ENCODE measurements around the gene SYPL2.

DNA sequence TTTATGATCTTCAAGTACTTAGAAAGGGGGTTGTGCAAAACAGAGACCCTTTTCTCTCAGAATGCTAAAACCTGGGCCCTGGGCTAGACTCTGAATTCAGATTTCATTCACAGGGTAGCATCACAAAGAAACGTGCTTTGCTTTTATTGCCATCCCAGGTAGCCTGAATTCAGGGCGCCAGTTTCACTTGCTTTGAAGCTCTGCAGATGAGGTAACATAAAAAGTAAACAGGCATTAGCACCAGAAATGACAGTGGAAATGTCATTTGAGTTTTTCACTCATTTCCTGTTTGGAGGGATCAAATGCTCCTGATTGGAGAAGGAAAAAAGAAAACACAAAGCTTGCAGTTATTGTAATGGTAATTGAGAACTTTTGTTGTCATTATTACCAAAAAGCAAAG lies 2.6 kb downstream of the SYPL2 start:
- TF ChIP-seq CTCF (IDR thresholded peaks at IDR 0.05; ENCODE audit: insufficient read depth, low read length) (no peak), GABPA (IDR thresholded peaks at IDR 0.05; ENCODE audit: low read depth) (no peak)
- TF ChIP-seq, protein P1, sequence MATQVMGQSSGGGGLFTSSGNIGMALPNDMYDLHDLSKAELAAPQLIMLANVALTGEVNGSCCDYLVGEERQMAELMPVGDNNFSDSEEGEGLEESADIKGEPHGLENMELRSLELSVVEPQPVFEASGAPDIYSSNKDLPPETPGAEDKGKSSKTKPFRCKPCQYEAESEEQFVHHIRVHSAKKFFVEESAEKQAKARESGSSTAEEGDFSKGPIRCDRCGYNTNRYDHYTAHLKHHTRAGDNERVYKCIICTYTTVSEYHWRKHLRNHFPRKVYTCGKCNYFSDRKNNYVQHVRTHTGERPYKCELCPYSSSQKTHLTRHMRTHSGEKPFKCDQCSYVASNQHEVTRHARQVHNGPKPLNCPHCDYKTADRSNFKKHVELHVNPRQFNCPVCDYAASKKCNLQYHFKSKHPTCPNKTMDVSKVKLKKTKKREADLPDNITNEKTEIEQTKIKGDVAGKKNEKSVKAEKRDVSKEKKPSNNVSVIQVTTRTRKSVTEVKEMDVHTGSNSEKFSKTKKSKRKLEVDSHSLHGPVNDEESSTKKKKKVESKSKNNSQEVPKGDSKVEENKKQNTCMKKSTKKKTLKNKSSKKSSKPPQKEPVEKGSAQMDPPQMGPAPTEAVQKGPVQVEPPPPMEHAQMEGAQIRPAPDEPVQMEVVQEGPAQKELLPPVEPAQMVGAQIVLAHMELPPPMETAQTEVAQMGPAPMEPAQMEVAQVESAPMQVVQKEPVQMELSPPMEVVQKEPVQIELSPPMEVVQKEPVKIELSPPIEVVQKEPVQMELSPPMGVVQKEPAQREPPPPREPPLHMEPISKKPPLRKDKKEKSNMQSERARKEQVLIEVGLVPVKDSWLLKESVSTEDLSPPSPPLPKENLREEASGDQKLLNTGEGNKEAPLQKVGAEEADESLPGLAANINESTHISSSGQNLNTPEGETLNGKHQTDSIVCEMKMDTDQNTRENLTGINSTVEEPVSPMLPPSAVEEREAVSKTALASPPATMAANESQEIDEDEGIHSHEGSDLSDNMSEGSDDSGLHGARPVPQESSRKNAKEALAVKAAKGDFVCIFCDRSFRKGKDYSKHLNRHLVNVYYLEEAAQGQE (IDR thresholded peaks at IDR 0.05; ENCODE audit: insufficient replicate concordance, low read depth), result no peak
